Tibial nerve (tissue), 3 donors: Measurements from ENCODE around the gene CCN2.

ENCODE experiments used
- CTCF ChIP-seq, 5 experiments: fragments of 200-600 bp in 3 of 5; fragments of 450-650 bp in 2 of 5; sonication (generic) in 3 of 5; IDR thresholded peaks; one replicate each; pipeline ENCODE4 v1.5.1; 2016 to 2019; ENCODE audit warnings: antibody characterized with exemption in 5 of 5, mild to moderate bottlenecking in 3 of 5, moderate library complexity in 2 of 5
- POLR2A ChIP-seq, 2 donors: fragments of 450-650 bp; IDR thresholded peaks; one replicate each; pipeline ENCODE4 v1.6.1; 2017; ENCODE audit warnings: antibody characterized with exemption in 2 of 2, mild to moderate bottlenecking in 2 of 2, moderate library complexity in 2 of 2

- TF ChIP-seq CTCF (IDR thresholded peaks at IDR 0.05), result no peak
- no peak for TF ChIP-seq POLR2A (IDR thresholded peaks at IDR 0.05)
These were observed 13.2 kb downstream of the CCN2 start for GRCh38 chr6:131937703-131938631.
